Measurements from ENCODE around the gene TMEM231.
"Not testable (repeated sequence)": the region's sequence is repeated elsewhere in the genome, so short reads cannot be mapped to it uniquely, and the experiment has no call there.

TMEM231 gene

GRCh38 chr16:75501359-75501758 is 54.7 kb downstream of the TMEM231 start:
- CTCF ChIA-PET, result no interaction called here
- Mint-ChIP-seq H3K36me3 (no peaks in the 10 kb centered on the region), H3K9me3 (no peaks in the 10 kb centered on the region), H3K27ac (no peak overlapping the region), H3K4me3 (no peak overlapping the region), H3K27me3 (peaks cover 31% of the 10 kb centered on the region), H3K4me1 (no peaks in the 10 kb centered on the region)
- DNase-seq, result no peak

- H3K4me1 Mint-ChIP-seq, H3K4me3 Mint-ChIP-seq, H3K9me3 Mint-ChIP-seq, H3K27ac Mint-ChIP-seq, CTCF ChIA-PET, H3K36me3 Mint-ChIP-seq, DNase-seq: not testable (repeated sequence)
- H3K27me3 Mint-ChIP-seq, result peaks cover 53% of the 10 kb centered on the region
Observed at GRCh38 chr16:75498605-75499322, 57.3 kb downstream of the TMEM231 start.

GRCh38 chr16:75497558-75497957 is 58.5 kb downstream of the TMEM231 start:
- Mint-ChIP-seq H3K4me3 (no peak overlapping the region), H3K9me3 (no peaks in the 10 kb centered on the region), H3K36me3 (no peaks in the 10 kb centered on the region), H3K4me1 (peaks cover 8% of the 10 kb centered on the region), H3K27ac (no peak overlapping the region), H3K27me3 (peaks cover 64% of the 10 kb centered on the region)
- no peak for DNase-seq
- CTCF ChIA-PET, result interaction anchor here (0.8 to 1.3 kb wide), 2 partner anchors 25 to 27 kb away, joined by 3 read pairs; no protein-coding TSS in a partner anchor

GRCh38 chr16:75495076-75495674 is 60.9 kb downstream of the TMEM231 start, which contains the start of gene CHST6:
Gene CHST6, minus strand, starts transcription at chr16:75495441. Its CDS starts 15,613 bp downstream, at chr16:75479828.
- Mint-ChIP-seq H3K4me3 (peak within 1 kb of the TSS; percentile 58), H3K27me3 (peaks cover 67% of the 10 kb centered on the region)
- peak; percentile 38 for DNase-seq

GRCh38 chr16:75494661-75495075 is 61.4 kb downstream of the TMEM231 start:
- Mint-ChIP-seq H3K4me1 (peaks cover 8% of the 10 kb centered on the region), H3K4me3 (peak overlapping the region; percentile 58), H3K27me3 (peaks cover 66% of the 10 kb centered on the region), H3K36me3 (no peaks in the 10 kb centered on the region), H3K9me3 (no peaks in the 10 kb centered on the region), H3K27ac (no peak overlapping the region)
- CTCF ChIA-PET, result interaction anchor here (1.4 kb wide), 1 partner anchor 295 kb away, joined by 3 read pairs; no protein-coding TSS in a partner anchor
- DNase-seq, result no peak

More at GRCh38 chr16:75495076-75495674, 60.9 kb downstream of the TMEM231 start, which contains the start of gene CHST6:
- Mint-ChIP-seq H3K9me3 (no peaks in the 10 kb centered on the region), H3K27ac (no peak within 1 kb of the TSS), H3K4me1 (peaks cover 8% of the 10 kb centered on the region), H3K36me3 (no peaks in the 10 kb centered on the region)
- CTCF ChIA-PET, result interaction anchor here (1.4 kb wide), 1 partner anchor 296 kb away, joined by 3 read pairs; no protein-coding TSS in a partner anchor

- H3K4me1 Mint-ChIP-seq, result peaks cover 8% of the 10 kb centered on the region
- H3K27me3 Mint-ChIP-seq, result peaks cover 63% of the 10 kb centered on the region
- H3K36me3 Mint-ChIP-seq, result no peaks in the 10 kb centered on the region
- no peak for DNase-seq
- CTCF ChIA-PET, result interaction anchor here (1.4 kb wide), 1 partner anchor 295 kb away, joined by 3 read pairs; no protein-coding TSS in a partner anchor
- H3K27ac Mint-ChIP-seq, result no peak overlapping the region
- H3K9me3 Mint-ChIP-seq, result no peaks in the 10 kb centered on the region
- H3K4me3 Mint-ChIP-seq, result no peak overlapping the region
Observed at GRCh38 chr16:75494184-75494583, 61.9 kb downstream of the TMEM231 start.

- no peak for DNase-seq
- no peak overlapping the region for H3K4me3 Mint-ChIP-seq
- peaks cover 8% of the 10 kb centered on the region for H3K4me1 Mint-ChIP-seq
- peaks cover 54% of the 10 kb centered on the region for H3K27me3 Mint-ChIP-seq
- CTCF ChIA-PET, result no interaction called here
- no peaks in the 10 kb centered on the region for H3K36me3 Mint-ChIP-seq
- H3K9me3 Mint-ChIP-seq, result no peaks in the 10 kb centered on the region
- no peak overlapping the region for H3K27ac Mint-ChIP-seq
Observed at GRCh38 chr16:75491876-75492275, 64.2 kb downstream of the TMEM231 start.

- no peak for DNase-seq
- Mint-ChIP-seq H3K27me3 (peaks cover 30% of the 10 kb centered on the region), H3K27ac (no peak overlapping the region), H3K36me3 (no peaks in the 10 kb centered on the region), H3K4me1 (no peaks in the 10 kb centered on the region), H3K4me3 (no peak overlapping the region), H3K9me3 (no peaks in the 10 kb centered on the region)
- CTCF ChIA-PET, result interaction anchor here (1.6 kb wide), 1 partner anchor 28 kb away, joined by 7 read pairs; no protein-coding TSS in a partner anchor
Observed at GRCh38 chr16:75488322-75488721, 67.7 kb downstream of the TMEM231 start.

Measured in activated naive CD4-positive, alpha-beta T cell treated with anti-CD3 and anti-CD28 coated beads, Interleukin-2, amount 10 ng/mL, durations not matched to agents 7 days and 5 days (primary cell).